HG03565 (cell line): ENCODE data around the gene EDN1.

Experiments used
- ATAC-seq: cut with Tn5 transposase; IDR thresholded peaks from one replicate; pipeline ENCODE4 v1.9.1; 2021; ENCODE audit warnings: mild to moderate bottlenecking, moderate library complexity; ENCODE audit not compliant: unreplicated experiment

The EDN1 gene

DNA sequence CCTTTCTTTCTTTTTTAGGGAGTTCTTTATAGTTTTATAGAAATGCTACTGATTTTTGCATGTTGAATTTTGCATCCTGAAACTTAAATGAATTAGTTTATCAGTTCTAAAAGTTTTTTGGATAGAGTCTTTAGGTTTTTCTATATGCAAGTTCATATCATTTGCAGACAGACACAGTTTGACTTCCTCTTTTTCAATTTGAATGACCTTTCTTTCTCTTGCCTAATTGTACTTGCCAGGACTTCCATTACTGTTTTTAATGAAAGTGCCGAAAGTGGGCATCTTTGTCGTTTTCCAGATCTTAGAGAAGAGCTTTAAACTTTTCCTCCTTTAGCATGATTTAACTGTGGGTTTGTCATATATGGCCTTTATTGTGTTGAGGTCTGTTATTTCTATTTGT lies 21.1 kb upstream of the EDN1 start:
- no peak for ATAC-seq

DNA sequence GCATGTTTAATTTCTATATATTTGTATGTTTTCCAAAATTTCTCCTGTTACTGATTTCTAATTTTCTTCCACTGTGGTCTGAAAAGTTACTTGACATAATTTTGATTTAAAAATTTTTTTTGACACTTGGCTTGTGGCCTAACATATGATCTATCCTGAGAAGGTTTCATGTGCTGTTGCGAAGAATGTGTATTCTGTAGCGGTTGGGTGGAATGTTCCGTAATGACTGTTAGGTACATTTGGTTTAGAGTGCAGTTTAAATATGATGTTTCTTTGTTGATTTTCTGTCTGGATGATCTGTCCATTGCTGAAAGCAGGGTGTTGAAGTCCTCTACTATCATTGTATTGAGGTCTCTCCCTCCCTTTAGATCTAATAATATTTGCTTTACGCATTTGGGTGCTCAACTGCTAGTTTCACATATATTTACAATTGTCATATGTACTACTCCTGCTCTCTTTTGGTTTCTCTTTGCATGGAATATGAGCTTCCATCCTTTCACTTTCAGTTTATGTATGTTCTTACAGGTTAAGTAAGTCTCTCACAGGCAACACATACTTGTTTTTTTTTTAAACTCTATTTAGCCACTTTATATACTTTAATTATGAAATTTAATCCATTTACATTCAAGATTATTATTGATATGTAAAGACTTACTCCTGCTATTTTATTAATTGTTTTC lies 19.5 kb upstream of the EDN1 start:
- ATAC-seq = no peak

DNA sequence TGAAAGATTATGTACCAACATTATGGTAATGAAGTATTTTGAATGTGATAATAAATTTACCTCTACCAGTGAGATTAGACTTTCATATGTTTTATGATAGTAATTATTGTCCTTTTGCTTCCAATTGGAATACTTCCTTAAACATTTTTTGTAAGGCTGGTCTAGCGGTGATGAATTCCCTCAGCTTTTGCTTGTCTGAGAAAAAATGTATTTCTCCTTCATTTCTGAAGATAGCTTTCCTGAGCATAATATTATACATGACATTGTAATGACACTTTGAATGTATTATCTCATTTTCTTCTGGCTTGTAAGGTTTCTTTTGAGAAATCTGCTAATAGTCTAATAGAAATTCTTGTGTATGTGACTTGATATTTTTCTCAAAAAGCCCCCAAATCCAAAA lies 18.6 kb upstream of the EDN1 start:
- no peak for ATAC-seq

DNA sequence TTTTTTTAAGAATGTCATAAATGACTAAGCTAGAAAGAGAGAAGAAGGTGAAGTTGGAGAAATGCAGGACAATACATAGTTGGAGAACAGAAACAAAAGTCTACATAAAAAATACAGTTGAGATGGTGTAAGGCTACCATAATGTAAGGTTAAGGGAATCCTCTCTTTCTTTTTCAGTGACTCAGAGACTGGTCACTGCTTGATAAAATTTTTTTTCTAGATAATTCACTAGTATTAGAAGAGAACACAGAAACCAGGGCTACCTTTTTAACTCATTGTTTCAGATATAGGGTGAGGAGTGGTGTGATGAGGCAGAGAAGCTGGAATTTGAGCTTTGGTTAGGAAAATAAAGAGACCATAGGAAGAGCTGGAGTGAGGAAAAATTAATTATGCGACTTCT lies 18.2 kb upstream of the EDN1 start:
- no peak for ATAC-seq

DNA sequence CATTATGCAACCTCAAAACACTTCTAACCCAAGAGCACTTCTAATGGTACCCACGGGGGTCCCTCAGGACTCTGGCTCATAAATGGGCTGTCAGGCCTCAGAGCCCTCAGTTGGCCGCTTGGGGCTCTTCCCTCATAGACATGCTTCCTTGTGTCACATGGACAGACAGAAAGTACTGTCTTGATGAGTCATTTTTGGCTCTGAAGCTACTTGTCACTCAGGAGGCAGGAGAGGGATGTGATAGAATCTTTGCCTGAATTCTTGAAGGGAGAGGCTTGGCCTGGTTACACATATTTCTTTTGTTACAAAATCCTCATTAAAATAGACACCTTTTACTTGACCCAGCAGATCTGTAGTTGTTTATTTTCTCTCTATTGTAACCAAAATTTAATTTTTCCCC lies 15.1 kb upstream of the EDN1 start:
- no peak for ATAC-seq

GRCh38 chr6:12276930-12277315 lies 13.2 kb upstream of the EDN1 start:
- no peak for ATAC-seq

- no peak for ATAC-seq
Observed at GRCh38 chr6:12277386-12277785, 12.8 kb upstream of the EDN1 start.

- no peak for ATAC-seq
Observed at GRCh38 chr6:12278915-12279314, 11.2 kb upstream of the EDN1 start.

DNA sequence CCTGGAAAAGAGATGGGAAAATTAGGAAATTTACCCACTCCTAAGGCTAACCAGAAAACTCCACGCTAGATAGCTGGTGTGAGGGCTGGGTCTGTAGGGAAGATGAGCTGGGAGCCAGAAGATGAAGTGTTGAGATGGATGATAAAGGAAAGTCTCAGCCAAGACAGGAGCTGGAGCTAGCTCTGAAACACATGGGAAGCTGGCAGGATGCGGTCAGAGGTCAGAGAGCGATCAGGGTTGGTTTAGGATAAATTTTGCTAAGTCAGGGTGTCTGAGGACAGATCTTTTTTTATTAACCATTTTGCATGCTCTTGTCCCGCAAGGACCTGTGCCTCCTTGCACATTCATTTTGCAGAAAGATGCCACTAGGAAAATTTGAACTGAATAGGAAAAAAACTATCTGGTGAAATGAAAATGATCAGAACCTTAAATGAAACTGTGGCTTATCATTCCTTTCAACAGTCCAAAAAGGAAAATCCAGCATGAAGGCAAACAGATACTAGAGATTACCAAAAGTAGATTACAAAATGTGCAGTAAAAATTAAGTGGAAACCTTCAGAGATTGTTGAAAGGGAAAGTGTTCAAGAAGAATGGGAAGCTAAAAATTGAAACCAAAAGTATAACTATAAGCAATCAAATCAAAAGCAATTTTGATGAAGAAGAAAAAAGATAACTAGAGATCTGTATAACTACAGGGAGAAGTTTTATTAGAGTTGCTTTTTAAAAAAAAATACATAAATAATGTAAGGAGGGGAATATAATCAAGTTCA lies 10.7 kb upstream of the EDN1 start:
- no peak for ATAC-seq

DNA sequence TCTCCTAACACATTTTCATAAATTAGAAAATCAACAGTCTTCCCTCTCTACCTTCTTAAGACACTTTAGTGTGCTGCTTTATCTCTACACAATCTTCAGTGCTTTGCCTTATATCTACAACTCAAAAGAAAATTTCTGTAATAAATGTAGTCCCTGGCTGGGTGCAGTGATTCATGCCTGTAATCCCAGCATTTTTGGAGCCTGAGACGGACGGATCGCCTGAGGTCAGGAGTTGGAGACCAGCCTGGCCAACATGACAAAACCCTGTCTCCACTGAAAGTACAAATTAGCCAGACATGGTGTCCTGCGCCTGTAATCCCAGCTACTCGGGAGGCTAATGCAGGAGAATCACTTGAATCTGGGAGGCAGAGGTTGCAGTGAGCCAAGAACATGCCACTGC lies 9.7 kb upstream of the EDN1 start:
- no peak for ATAC-seq

GRCh38 chr6:12280902-12281301 lies 9.3 kb upstream of the EDN1 start:
- no peak for ATAC-seq

DNA sequence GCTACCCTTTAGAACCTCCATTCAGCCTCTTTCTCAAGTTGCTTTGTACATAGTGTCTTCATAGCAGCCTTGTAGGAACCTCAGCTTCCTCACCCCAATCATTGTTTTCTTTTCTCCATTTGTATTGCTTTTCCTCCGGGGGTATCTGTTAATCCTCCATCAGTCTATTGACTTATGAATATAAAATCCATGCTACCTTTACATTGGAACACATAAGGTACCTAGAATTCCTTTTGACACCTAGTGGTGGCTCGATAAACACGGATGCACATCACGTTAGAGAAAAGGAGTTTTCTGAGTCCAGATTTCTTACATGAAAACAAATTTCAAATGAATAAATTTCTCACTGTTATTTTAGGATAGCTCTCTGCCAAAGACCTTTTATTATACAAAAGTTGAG lies 6.3 kb upstream of the EDN1 start:
- no peak for ATAC-seq

DNA sequence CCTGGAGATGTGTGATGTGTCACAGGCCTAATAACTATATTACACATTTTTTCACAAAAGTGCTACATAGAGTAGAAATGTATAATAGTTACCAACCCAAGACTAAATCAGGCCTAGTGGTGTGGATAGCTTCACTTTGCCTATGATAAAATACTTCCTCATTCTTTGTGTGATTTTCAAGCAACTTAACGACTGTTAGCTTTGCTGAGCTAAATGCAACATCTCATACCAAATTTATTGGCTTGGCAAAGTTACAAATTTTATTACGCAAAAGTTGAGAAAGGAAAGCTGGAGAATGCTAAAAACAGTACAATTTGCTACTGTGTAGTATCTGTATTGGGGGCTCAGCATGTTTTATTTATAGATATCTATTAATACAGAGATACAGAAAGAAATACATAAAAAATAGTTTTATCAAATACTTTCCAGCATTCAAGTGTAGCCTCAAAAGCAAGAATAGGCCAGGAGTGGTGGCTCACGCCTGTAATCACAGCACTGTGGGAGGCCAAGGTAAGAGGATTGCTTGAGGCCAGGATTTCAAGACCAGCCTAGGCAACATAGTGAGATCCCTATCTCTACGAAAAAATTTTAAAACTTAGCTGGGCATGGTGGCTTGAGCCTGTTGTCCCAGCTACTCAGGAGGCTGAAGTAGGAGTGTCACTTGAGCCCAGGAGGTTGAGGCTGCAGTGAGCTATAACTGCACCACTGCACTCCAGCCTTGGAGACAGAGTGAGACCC lies 3.6 kb upstream of the EDN1 start:
- ATAC-seq = no peak

DNA sequence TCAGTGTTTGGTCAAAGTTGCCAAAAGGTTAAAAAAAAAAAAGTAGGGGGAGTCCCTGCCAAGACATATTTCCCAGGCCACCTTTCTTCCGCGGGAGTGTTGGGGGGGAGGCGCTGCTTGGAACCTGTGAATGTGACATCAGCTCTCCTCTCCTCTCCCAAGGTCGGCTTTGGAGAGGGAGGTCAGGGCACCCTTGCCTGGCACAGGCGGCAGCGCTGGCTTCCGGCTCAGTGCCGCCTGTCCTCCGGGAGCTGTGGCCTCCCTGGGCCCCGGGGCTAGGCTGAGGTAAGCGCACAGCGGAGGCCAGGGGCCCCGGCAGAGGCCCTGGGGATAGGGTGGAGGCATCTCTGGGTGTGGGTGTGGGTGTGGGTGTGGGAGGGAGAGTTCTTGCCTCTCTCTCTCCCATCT lies 1.9 kb upstream of the EDN1 start:
- ATAC-seq = no peak

GRCh38 chr6:12288914-12289313 lies 1.2 kb upstream of the EDN1 start:
- no peak for ATAC-seq

GRCh38 chr6:12289365-12289919 lies 719 bp upstream of the EDN1 start:
- no peak for ATAC-seq

DNA sequence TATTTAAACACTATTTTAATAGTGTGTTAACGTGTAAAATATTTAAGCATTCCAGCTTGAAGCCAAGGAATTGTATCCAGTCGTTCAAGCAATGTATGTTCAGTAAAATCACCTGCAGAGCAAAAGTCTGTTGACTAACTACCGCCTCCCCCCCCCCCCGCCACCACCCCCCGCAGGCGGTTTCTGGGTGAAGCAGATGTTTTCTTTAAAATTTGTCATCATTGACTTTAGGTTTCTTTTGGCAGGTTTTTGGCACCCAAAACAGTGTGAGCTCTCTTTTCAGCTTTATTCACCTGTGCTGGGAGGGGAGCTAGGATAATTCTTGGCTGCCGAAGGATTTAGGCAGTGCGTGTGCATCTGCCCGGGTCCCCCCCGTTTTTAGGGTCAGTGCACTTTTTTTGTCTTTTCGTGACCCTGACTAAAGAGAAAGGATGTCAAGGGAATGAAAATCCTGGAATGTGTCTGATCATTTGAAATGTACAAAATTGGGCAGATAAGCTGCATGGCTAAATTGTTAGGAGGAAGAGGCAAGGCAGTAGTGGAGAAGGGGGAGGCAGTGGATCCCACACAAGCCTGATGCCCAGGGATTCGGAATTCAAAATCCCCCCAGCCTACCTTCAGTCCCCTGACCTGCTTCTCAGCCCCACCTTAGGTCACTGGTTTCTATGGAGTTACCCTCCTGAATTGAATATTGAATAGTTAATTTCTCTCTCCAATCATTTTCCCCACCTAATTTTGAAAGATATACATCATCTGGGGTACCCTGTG lies 1.1 kb downstream of the EDN1 start:
- no peak for ATAC-seq

DNA sequence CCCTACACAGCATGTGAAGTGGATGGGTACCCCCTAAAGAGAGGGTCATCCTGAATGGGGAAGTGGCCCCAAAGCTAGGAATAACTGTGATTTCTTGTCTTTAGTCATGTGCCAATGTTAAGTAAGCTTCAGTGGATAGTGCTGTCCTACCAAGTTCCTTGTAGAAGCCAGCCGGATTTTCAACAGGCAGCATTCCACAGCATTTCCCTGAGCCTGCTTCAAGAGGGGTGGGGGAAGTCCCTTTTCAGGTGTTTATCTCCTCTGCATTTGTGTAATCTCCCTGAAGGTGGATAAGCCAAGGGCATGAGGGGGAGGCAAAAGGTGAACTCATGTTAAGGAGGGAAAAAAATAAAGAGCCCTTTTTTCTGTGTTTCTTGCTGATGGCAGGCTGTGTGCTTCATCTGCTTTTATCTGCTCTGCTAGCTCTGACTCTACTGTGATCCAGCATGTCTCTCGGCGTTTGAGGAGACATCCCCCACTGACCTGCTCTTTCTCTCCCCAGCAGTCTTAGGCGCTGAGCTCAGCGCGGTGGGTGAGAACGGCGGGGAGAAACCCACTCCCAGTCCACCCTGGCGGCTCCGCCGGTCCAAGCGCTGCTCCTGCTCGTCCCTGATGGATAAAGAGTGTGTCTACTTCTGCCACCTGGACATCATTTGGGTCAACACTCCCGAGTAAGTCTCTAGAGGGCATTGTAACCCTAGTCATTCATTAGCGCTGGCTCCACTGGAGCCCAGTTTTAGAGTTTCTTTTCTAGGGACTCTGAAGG lies 1.9 kb downstream of the EDN1 start:
- ATAC-seq = no peak

DNA sequence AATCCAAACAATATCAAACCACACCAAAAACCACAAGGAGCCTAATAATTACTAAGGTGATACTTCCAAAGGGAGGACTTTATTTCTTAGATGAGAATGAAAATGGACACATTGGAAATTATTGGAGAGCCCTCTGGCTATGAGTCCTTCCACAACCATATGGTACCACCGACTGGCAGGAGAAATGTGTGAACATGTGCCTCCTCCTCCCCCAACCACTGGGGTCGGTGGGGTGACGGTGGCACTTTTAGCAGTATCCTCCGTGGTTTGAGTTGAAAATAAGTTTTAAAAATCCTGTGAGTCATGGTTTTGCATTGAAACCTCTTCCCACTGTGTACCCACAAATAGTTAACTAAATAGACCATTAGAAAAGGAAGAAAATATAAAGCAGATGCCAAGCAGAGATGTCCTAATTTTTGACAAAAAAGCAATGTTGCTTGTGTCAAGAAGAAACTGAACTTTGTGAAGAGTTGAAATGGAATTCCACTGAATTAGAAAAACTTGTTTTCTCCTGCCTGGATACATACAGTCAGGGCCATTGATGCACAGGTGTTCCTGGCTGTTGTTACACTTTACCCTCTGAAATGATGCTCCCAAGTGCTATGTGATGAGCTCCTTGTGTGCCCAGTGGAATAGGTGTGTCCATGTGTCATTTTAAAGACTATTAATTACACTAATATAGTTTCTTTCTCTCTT lies 3.2 kb downstream of the EDN1 start:
- no peak for ATAC-seq
